K562 (cell line): Measurements from ENCODE around the gene ZNF563. TPM values are rescaled to one million over a fixed set of nuclear protein-coding genes. Genes with fewer than 3 reads are reported as not detected.
A peak's percentile ranks its signal among the peaks of the same experiment; 100 is the strongest.

Experiments used
- CBX8 ChIP-seq: fragments of 200-600 bp; sonication (generic); IDR thresholded peaks from 2 replicates; pipeline ENCODE4 v1.6.1; 2012; ENCODE audit warnings: borderline replicate concordance, mixed run types, low read depth, mild to moderate bottlenecking, moderate library complexity, mixed read lengths, low read length, control low read depth, inconsistent platforms; ENCODE audit not compliant: poor library complexity, severe bottlenecking; ENCODE audit errors: extremely low read depth
- CXXC5 ChIP-seq: fragments of 250-450 bp; sonication (Bioruptor Pico); IDR thresholded peaks from 2 replicates; pipeline ENCODE4 v1.8.0; 2022; ENCODE audit warnings: inconsistent platforms, mild to moderate bottlenecking, moderate library complexity
- DMBX1 ChIP-seq: fragments of 250-450 bp; sonication (Bioruptor Pico); IDR thresholded peaks from 2 replicates; pipeline ENCODE4 v1.8.0; 2022; ENCODE audit warnings: inconsistent platforms, mild to moderate bottlenecking, moderate library complexity, borderline replicate concordance
- ERF ChIP-seq: fragments of 450-650 bp; formaldehyde crosslinking; IDR thresholded peaks from 2 replicates; pipeline ENCODE4 v1.4.0; 2020; ENCODE audit warnings: mild to moderate bottlenecking, mixed read lengths
- GATAD2B ChIP-seq: fragments of 450-650 bp; IDR thresholded peaks from 2 replicates; pipeline ENCODE4 v1.6.1; 2017; ENCODE audit warnings: mild to moderate bottlenecking, borderline replicate concordance
- HLTF ChIP-seq: fragments of 450-650 bp; IDR thresholded peaks from 2 replicates; pipeline ENCODE4 v1.6.1; 2016
- HNRNPL ChIP-seq: fragments of 200-400 bp; formaldehyde crosslinking; IDR thresholded peaks from 2 replicates; pipeline ENCODE4 v1.6.1; 2017; ENCODE audit warnings: low read depth, mild to moderate bottlenecking, low read length
- KLF10 ChIP-seq: fragments of 250-450 bp; sonication (Bioruptor Pico); IDR thresholded peaks from 2 replicates; pipeline ENCODE4 v1.6.1; 2021; ENCODE audit warnings: matching md5 sums
- MAFF ChIP-seq: IDR thresholded peaks from 2 replicates; pipeline ENCODE4 v1.6.1; 2012; ENCODE audit warnings: low read length, improper control_type of control experiment
- MCM7 ChIP-seq, 2 experiments: fragments of 450-650 bp; IDR thresholded peaks; 2 replicates each; pipeline ENCODE4 v1.6.1; 2016 to 2018
- NFXL1 ChIP-seq: fragments of 450-650 bp; formaldehyde crosslinking; IDR thresholded peaks from 2 replicates; pipeline ENCODE4 v1.4.0; 2021; ENCODE audit warnings: mild to moderate bottlenecking
- PHF21A ChIP-seq: fragments of 450-650 bp; IDR thresholded peaks from 2 replicates; pipeline ENCODE4 v1.6.1; 2017; ENCODE audit warnings: low read depth, borderline replicate concordance
- POLR2AphosphoS2 ChIP-seq: IDR thresholded peaks from 2 replicates; pipeline ENCODE4 v1.6.1; 2012; ENCODE audit warnings: low read length, improper control_type of control experiment
- POLR3A ChIP-seq: IDR thresholded peaks from 2 replicates; pipeline ENCODE4 v1.6.1; 2011; ENCODE audit warnings: borderline replicate concordance, mild to moderate bottlenecking, moderate library complexity; ENCODE audit not compliant: insufficient read length, insufficient read depth; ENCODE audit errors: extremely low read depth
- SMAD1 ChIP-seq: fragments of 150-350 bp; IDR thresholded peaks from 2 replicates; pipeline ENCODE4 v1.6.1; 2014; ENCODE audit warnings: low read length, low read depth; ENCODE audit not compliant: partially characterized antibody
- SP1 ChIP-seq: sonication (generic); formaldehyde crosslinking; IDR thresholded peaks from 2 replicates; pipeline ENCODE4 v1.8.1; 2022; ENCODE audit warnings: mild to moderate bottlenecking, missing genetic modification reagents
- TCF3 ChIP-seq: sonication (generic); formaldehyde crosslinking; IDR thresholded peaks from 2 replicates; pipeline ENCODE4 v1.4.0; 2020; ENCODE audit warnings: mild to moderate bottlenecking, missing genetic modification reagents
- WHSC1 ChIP-seq: IDR thresholded peaks from one replicate; pipeline ENCODE4 v1.6.1; 2012; ENCODE audit warnings: low read length, control low read depth, inconsistent platforms
- ZC3H8 ChIP-seq: fragments of 450-650 bp; IDR thresholded peaks from 2 replicates; pipeline ENCODE4 v1.6.1; 2017
- ZNF124 ChIP-seq: sonication (generic); formaldehyde crosslinking; IDR thresholded peaks from 2 replicates; pipeline ENCODE4 v1.8.1; 2022; ENCODE audit warnings: missing genetic modification reagents
- ZNF143 ChIP-seq: sonication (generic); formaldehyde crosslinking; IDR thresholded peaks from 2 replicates; pipeline ENCODE4 v1.9.0; 2022; ENCODE audit warnings: mild to moderate bottlenecking, missing genetic modification reagents
- ZSCAN32 ChIP-seq: fragments of 450-650 bp; formaldehyde crosslinking; IDR thresholded peaks from 2 replicates; pipeline ENCODE4 v1.4.0; 2020; ENCODE audit warnings: mild to moderate bottlenecking, moderate library complexity
- polyA plus RNA-seq, 8 experiments: library from polyadenylated mRNA; depleted of rRNA in 4 of 8; stranded (reverse) in 5 of 8; unstranded in 3 of 8; fragments of >200 nt; fragmentation: Nextera tagmentation in 2 of 8; fragmentation: Illumina TruSeq in 1 of 8; extraction: Ambion mirVana in 2 of 8; extraction: Trizol in 1 of 8; gene quantifications; 2 replicates each; pipeline versions ENCODE4 v1.2.1 to v1.2.3, GENCODE V29; 2011 to 2014; ENCODE audit warnings: inconsistent platforms in 1 of 8, missing spikeins in 1 of 8
- total RNA-seq, 7 experiments: library from RNA; depleted of rRNA in 6 of 7; stranded (reverse); fragments of >200 nt in 6 of 7; fragmentation: Illumina TruSeq in 2 of 7; extraction: Trizol in 2 of 7; gene quantifications; 2 replicates each; pipeline versions ENCODE4 v1.2.1 to v1.2.3, GENCODE V29; 2011 to 2021; ENCODE audit warnings: low replicate concordance in 1 of 7
- TF ChIP-seq, protein P1 (sequence below): fragments of 450-650 bp; IDR thresholded peaks from 2 replicates; pipeline ENCODE4 v1.6.1; 2017; ENCODE audit warnings: mild to moderate bottlenecking, moderate library complexity
- TF ChIP-seq, protein P2 (sequence below): sonication (generic); formaldehyde crosslinking; IDR thresholded peaks from 2 replicates; pipeline ENCODE4 v1.8.1; 2023; ENCODE audit warnings: mild to moderate bottlenecking, missing genetic modification reagents
- TF ChIP-seq, protein P3 (sequence below): fragments of 250-450 bp; sonication (Bioruptor Pico); IDR thresholded peaks from 2 replicates; pipeline ENCODE4 v1.5.0; 2022; ENCODE audit warnings: mild to moderate bottlenecking

ZNF563 gene
- total and polyA plus RNA-seq, 9 of the 15 experiments (the other 6 are each of a cell fraction or from before 2014, with no cell fraction given) = 0.37 to 2.9 (median 0.74) TPM

DNA sequence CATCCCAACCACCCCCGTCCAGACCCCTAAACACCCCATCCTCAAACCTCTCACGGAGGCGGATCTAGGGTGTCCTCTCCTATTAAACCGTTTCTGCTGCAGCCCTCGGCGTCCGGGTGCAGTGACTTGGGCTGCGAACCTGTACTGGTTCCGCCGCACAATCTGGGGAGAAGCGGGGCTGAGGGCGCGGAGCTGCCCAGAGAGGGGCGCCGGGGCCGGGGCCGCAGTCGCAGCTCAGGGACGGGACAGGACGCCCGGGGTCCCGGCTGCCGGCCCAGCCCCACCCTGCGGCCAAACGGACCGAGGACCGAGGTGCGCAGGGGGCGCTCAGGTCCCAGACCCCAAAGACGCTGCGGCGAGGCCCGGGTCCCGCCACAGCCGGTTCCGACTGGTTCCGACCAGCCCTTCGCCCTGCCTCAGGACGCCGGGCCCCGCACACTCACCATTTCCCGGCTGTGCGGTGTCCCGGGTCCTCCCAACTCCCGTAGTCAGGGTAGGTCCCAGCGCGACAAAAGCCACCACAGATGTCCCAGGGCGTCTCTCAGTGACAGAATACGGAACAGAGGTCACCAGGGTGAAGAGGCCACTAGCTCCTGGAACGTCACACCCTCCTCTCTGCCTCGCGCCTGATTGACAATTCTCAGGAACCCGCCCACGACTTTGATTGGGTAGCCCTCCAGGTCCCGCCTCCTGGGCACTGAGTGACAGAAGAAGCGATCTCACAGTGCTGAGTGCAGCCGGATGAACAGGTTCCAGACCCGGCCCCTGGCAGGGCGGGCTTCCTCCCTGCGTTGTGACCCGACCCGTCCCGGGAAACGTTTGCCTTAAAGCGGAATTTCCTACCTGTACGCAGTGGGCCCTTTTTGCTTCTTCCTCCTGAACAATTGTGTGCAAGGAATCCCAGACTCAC, 38.9 kb downstream of the ZNF563 start, which contains the start of gene ZNF44 (continued):
- TF ChIP-seq CXXC5 (CRISPR knock-in tag) (peak; percentile 66), ZNF143 (no peak), DMBX1 (no peak), MAFF (no peak), ZNF124 (CRISPR knock-in tag) (no peak), WHSC1 (no peak), SP1 (CRISPR knock-in tag) (peak; percentile 68), GATAD2B (peak; percentile 22; the same call in 1 of the 2 replicates), HNRNPL (no peak), ZSCAN32 (CRISPR knock-in tag) (no peak), MCM7 (IDR thresholded peaks at IDR 0.05) (no peak), HLTF (no peak), NFXL1 (no peak), ERF (CRISPR knock-in tag) (0 out of 2 replicates have a peak, but pooled peaks have one; percentile 57), ZC3H8 (no peak), POLR3A (no peak), CBX8 (no peak), TCF3 (CRISPR knock-in tag) (no peak), SMAD1 (no peak), KLF10 (CRISPR knock-in tag) (no peak), PHF21A (no peak), POLR2AphosphoS2 (no peak)
- TF ChIP-seq, protein P1, sequence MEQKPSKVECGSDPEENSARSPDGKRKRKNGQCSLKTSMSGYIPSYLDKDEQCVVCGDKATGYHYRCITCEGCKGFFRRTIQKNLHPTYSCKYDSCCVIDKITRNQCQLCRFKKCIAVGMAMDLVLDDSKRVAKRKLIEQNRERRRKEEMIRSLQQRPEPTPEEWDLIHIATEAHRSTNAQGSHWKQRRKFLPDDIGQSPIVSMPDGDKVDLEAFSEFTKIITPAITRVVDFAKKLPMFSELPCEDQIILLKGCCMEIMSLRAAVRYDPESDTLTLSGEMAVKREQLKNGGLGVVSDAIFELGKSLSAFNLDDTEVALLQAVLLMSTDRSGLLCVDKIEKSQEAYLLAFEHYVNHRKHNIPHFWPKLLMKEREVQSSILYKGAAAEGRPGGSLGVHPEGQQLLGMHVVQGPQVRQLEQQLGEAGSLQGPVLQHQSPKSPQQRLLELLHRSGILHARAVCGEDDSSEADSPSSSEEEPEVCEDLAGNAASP = no peak
- TF ChIP-seq, protein P2, sequence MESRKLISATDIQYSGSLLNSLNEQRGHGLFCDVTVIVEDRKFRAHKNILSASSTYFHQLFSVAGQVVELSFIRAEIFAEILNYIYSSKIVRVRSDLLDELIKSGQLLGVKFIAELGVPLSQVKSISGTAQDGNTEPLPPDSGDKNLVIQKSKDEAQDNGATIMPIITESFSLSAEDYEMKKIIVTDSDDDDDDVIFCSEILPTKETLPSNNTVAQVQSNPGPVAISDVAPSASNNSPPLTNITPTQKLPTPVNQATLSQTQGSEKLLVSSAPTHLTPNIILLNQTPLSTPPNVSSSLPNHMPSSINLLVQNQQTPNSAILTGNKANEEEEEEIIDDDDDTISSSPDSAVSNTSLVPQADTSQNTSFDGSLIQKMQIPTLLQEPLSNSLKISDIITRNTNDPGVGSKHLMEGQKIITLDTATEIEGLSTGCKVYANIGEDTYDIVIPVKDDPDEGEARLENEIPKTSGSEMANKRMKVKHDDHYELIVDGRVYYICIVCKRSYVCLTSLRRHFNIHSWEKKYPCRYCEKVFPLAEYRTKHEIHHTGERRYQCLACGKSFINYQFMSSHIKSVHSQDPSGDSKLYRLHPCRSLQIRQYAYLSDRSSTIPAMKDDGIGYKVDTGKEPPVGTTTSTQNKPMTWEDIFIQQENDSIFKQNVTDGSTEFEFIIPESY (CRISPR knock-in tag) = no peak
- TF ChIP-seq, protein P3, sequence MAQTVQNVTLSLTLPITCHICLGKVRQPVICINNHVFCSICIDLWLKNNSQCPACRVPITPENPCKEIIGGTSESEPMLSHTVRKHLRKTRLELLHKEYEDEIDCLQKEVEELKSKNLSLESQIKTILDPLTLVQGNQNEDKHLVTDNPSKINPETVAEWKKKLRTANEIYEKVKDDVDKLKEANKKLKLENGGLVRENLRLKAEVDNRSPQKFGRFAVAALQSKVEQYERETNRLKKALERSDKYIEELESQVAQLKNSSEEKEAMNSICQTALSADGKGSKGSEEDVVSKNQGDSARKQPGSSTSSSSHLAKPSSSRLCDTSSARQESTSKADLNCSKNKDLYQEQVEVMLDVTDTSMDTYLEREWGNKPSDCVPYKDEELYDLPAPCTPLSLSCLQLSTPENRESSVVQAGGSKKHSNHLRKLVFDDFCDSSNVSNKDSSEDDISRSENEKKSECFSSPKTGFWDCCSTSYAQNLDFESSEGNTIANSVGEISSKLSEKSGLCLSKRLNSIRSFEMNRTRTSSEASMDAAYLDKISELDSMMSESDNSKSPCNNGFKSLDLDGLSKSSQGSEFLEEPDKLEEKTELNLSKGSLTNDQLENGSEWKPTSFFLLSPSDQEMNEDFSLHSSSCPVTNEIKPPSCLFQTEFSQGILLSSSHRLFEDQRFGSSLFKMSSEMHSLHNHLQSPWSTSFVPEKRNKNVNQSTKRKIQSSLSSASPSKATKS (CRISPR knock-in tag) = no peak
